Spleen (tissue), 7 donors: ENCODE data around the gene ABCB8.

ENCODE experiments used
- CTCF ChIP-seq, 11 experiments: fragments of 200-600 bp in 7 of 11; fragments of 450-650 bp in 4 of 11; sonication (generic) in 4 of 11; IDR thresholded peaks in 8 of 11; conservative IDR thresholded peaks in 3 of 11; 1 replicate in 7 of 11; 2 replicates in 4 of 11; pipeline versions ENCODE4 v1.4.0 to v1.8.0; 2016 to 2021; ENCODE audit warnings: antibody characterized with exemption in 11 of 11, inconsistent platforms in 4 of 11, mild to moderate bottlenecking in 1 of 11
- POLR2AphosphoS5 ChIP-seq, 3 donors: sonication (generic); formaldehyde crosslinking; IDR thresholded peaks; one replicate each; pipeline ENCODE4 v1.5.1; 2017; ENCODE audit warnings: antibody characterized with exemption in 3 of 3
- donor health status: DM: no; HTN: no; CAD: no; lungs with moderate emphysema.
- donor health status: DM: no; HTN: no; CAD: no.
- donor health status: DM: no; HTN: no; CAD: no.

GRCh38 chr7:151077705-151078232 is 49.5 kb downstream of the ABCB8 start:
- no peak for TF ChIP-seq CTCF (IDR thresholded peaks at IDR 0.05 in 8 of 11, conservative IDR thresholded peaks at IDR 0.05 in 3 of 11)
- peak in 1 of 3 donors; percentile 17 for TF ChIP-seq POLR2AphosphoS5 (IDR thresholded peaks at IDR 0.05)
